ENCODE data around the gene TCTA.

The TCTA gene

GRCh38 chr3:49411968-49412631 is at the start of gene TCTA, which contains the start of gene RHOA:
TSS of gene TCTA (plus strand) at chr3:49412423. CDS start at chr3:49412427, 4 bp downstream.
TSS of gene RHOA (minus strand) at chr3:49411976. CDS start at chr3:49375589, 36,387 bp downstream.
- H3K9me2 ChIP-seq (ENCODE audit: low read depth, low read length): no peaks in the 10 kb centered on the region
- H3K9ac ChIP-seq (ENCODE audit: low read length): peak within 1 kb of the TSS; percentile 89
- H3K27ac ChIP-seq (ENCODE audit: low read depth, low read length, poor library complexity, severe bottlenecking): peak within 1 kb of the TSS; percentile 60
- no peaks in the 10 kb centered on the region for H3K9me3 ChIP-seq (ENCODE audit: low read length)
- peaks cover 29% of the 10 kb centered on the region; the same call in 1 of the 2 replicates for H3K36me3 ChIP-seq (ENCODE audit: insufficient read depth, low read length)
- H2AFZ ChIP-seq (ENCODE audit: low read length): no peak within 1 kb of the TSS
- H3K4me1 ChIP-seq (ENCODE audit: insufficient read depth, low read length, severe bottlenecking): peaks cover 65% of the 10 kb centered on the region
- peaks cover 56% of the 10 kb centered on the region for H3K79me2 ChIP-seq (ENCODE audit: insufficient read depth, low read length)
- TF ChIP-seq EZH2 (IDR thresholded peaks at IDR 0.05; ENCODE audit: borderline replicate concordance, low read length) (no peak), CTCF (IDR thresholded peaks at IDR 0.05; ENCODE audit: low read length) (no peak)
- H3K4me2 ChIP-seq (ENCODE audit: low read length): peak within 1 kb of the TSS; percentile 98
- H4K20me1 ChIP-seq (ENCODE audit: insufficient read depth, low read length): no peaks in the 10 kb centered on the region
- no peaks in the 10 kb centered on the region for H3F3A ChIP-seq (ENCODE audit: insufficient read depth, low read length)
- peak within 1 kb of the TSS; percentile 83 for H3K4me3 ChIP-seq (ENCODE audit: low read depth, low read length, poor library complexity, severe bottlenecking)
- no peaks in the 10 kb centered on the region for H3K27me3 ChIP-seq (ENCODE audit: insufficient read depth, low read length)

GRCh38 chr3:49362561-49362960 is 49.7 kb upstream of the TCTA start:
- Histone ChIP-seq H3K9me3 (ENCODE audit: low read length) (no peaks in the 10 kb centered on the region), H3K36me3 (ENCODE audit: insufficient read depth, low read length) (peaks cover 87% of the 10 kb centered on the region), H3K4me3 (ENCODE audit: low read depth, low read length, poor library complexity, severe bottlenecking) (no peak overlapping the region), H2AFZ (ENCODE audit: low read length) (no peak overlapping the region), H3K79me2 (ENCODE audit: insufficient read depth, low read length) (no peaks in the 10 kb centered on the region), H3K27me3 (ENCODE audit: insufficient read depth, low read length) (no peaks in the 10 kb centered on the region), H3K27ac (ENCODE audit: low read depth, low read length, poor library complexity, severe bottlenecking) (no peak overlapping the region), H3K4me2 (ENCODE audit: low read length) (no peak overlapping the region), H4K20me1 (ENCODE audit: insufficient read depth, low read length) (no peaks in the 10 kb centered on the region), H3F3A (ENCODE audit: insufficient read depth, low read length) (peaks cover 12% of the 10 kb centered on the region), H3K9me2 (ENCODE audit: low read depth, low read length) (no peaks in the 10 kb centered on the region), H3K4me1 (ENCODE audit: insufficient read depth, low read length, severe bottlenecking) (peaks cover 13% of the 10 kb centered on the region), H3K9ac (ENCODE audit: low read length) (no peak overlapping the region)
- no peak for TF ChIP-seq EZH2 (IDR thresholded peaks at IDR 0.05; ENCODE audit: borderline replicate concordance, low read length)
- no peak for TF ChIP-seq CTCF (IDR thresholded peaks at IDR 0.05; ENCODE audit: low read length)

- no peak for TF ChIP-seq EZH2 (IDR thresholded peaks at IDR 0.05; ENCODE audit: borderline replicate concordance, low read length)
- TF ChIP-seq CTCF (IDR thresholded peaks at IDR 0.05; ENCODE audit: low read length): no peak
- H3K79me2 ChIP-seq (ENCODE audit: insufficient read depth, low read length): peaks cover 29% of the 10 kb centered on the region
- no peaks in the 10 kb centered on the region for H3K9me3 ChIP-seq (ENCODE audit: low read length)
- no peaks in the 10 kb centered on the region for H3K9me2 ChIP-seq (ENCODE audit: low read depth, low read length)
- peaks cover 95% of the 10 kb centered on the region for H3K36me3 ChIP-seq (ENCODE audit: insufficient read depth, low read length)
- no peak overlapping the region for H3K9ac ChIP-seq (ENCODE audit: low read length)
- no peak overlapping the region for H3K27ac ChIP-seq (ENCODE audit: low read depth, low read length, poor library complexity, severe bottlenecking)
- no peak overlapping the region for H3K4me3 ChIP-seq (ENCODE audit: low read depth, low read length, poor library complexity, severe bottlenecking)
- no peaks in the 10 kb centered on the region for H3F3A ChIP-seq (ENCODE audit: insufficient read depth, low read length)
- no peaks in the 10 kb centered on the region for H3K4me1 ChIP-seq (ENCODE audit: insufficient read depth, low read length, severe bottlenecking)
- H3K4me2 ChIP-seq (ENCODE audit: low read length): no peak overlapping the region
- no peak overlapping the region for H2AFZ ChIP-seq (ENCODE audit: low read length)
- H4K20me1 ChIP-seq (ENCODE audit: insufficient read depth, low read length): no peaks in the 10 kb centered on the region
- H3K27me3 ChIP-seq (ENCODE audit: insufficient read depth, low read length): no peaks in the 10 kb centered on the region
These were observed 41.5 kb upstream of the TCTA start for GRCh38 chr3:49370585-49371290.
